ENCODE results near the gene SHC4. TPM values are rescaled to one million over a fixed set of nuclear protein-coding genes. Genes with fewer than 3 reads are reported as not detected.

SHC4 gene
- total and polyA plus RNA-seq, 2 of the 13 experiments (the other 11 are each of a cell fraction or from before 2014, with no cell fraction given), result 0.04 TPM; not detected in 1

DNA sequence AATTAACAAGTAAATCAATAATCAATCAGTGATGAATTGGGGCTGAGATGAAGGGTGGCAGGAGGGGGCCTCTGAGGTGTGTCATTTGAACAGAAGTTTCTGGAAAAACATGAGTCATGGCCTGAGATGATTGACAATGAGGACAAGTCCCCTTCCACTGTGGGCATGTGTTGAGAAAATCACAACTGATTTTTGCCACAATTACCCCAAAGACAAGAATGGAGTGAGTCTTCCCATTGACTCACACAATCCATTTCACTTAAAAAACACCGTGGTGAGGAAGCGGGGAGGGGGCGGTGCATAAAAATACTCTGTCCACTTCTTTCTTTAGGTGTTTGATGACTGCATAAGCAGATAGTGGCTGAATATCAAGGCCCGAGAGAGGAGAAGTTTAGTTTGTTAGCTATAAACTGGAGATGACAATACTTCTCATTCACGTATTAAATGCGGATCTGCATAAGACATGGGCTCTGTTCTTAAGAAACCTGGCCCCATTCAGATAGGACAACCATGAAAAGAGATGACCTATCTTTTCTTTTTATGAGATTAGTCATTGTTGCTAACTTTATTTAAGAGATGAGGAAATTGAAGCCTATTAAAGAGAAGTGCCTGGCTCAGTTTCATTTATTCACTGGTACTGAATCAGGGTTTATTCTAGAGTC lies 34.7 kb downstream of the SHC4 start:
- no peaks in the 10 kb centered on the region for H4K20me1 ChIP-seq (ENCODE audit: insufficient read depth, low read length)
- no peaks in the 10 kb centered on the region for H3K4me1 ChIP-seq (ENCODE audit: insufficient read depth, low read length)
- no peak for ATAC-seq
- POLR2A ChIA-PET, result no interaction called here
- H3K4me2 ChIP-seq (ENCODE audit: low read depth, low read length), result no peak overlapping the region
- no peak overlapping the region for H3K27ac ChIP-seq (ENCODE audit: extremely low read length, insufficient read depth, low read length)
- WGBS (ENCODE audit: low lambda C conversion rate), result 71% methylated on average over 6 of the region's 6 CpGs
- FAIRE-seq, result no peak
- in situ Hi-C loops (cut with HindIII; ENCODE audit: extremely low pct_ligation_motif_present, low pct_unique_long_range_greater_than_20kb), result no loop called here
- no peak overlapping the region for H3K9ac ChIP-seq (ENCODE audit: insufficient read depth, low read depth, low read length)
- CTCF ChIA-PET (ENCODE audit: low intra/inter-chr PET ratio, low total read pairs), result no interaction called here
- DNase-seq (ENCODE audit: low spot score), result no peak
- H3K36me3 ChIP-seq (replicated peaks in 1 of 2; ENCODE audit: control insufficient read depth in 1 of 2, insufficient read depth in 2 of 2, low read length in 2 of 2), result no peaks in the 10 kb centered on the region
- no peak overlapping the region for H3K4me3 ChIP-seq (replicated peaks in 1 of 3; ENCODE audit: insufficient read depth in 1 of 3, low read depth in 2 of 3, low read length in 3 of 3)
- no peak for TF ChIP-seq MYC (CRISPR knock-in tag; IDR thresholded peaks at IDR 0.05; ENCODE audit: borderline replicate concordance)
- no peak for TF ChIP-seq ZBTB7A (CRISPR knock-in tag; IDR thresholded peaks at IDR 0.05)
- no peak for TF ChIP-seq U2AF2 (IDR thresholded peaks at IDR 0.05; ENCODE audit: low read depth, low read length)
- TF ChIP-seq, protein P1, sequence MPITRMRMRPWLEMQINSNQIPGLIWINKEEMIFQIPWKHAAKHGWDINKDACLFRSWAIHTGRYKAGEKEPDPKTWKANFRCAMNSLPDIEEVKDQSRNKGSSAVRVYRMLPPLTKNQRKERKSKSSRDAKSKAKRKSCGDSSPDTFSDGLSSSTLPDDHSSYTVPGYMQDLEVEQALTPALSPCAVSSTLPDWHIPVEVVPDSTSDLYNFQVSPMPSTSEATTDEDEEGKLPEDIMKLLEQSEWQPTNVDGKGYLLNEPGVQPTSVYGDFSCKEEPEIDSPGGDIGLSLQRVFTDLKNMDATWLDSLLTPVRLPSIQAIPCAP (CRISPR knock-in tag; IDR thresholded peaks at IDR 0.05; ENCODE audit: low read depth), result no peak
- TF ChIP-seq AHR (CRISPR knock-in tag; IDR thresholded peaks at IDR 0.05), result no peak
- BruUV-seq (replicated peaks), result no TSS peak
- no peaks in the 10 kb centered on the region for H3K79me2 ChIP-seq (ENCODE audit: insufficient read depth, low read length)
- no peaks in the 10 kb centered on the region for H3K9me3 ChIP-seq (ENCODE audit: low read length)
- intact Hi-C loops (cut with micrococcal nuclease; ENCODE audit: unreplicated experiment), result no loop called here
- no peaks in the 10 kb centered on the region; a peak in 1 of 5 replicates for H3K27me3 ChIP-seq (ENCODE audit: control insufficient read depth in 1 of 2, insufficient read depth in 2 of 2, low read length in 2 of 2)
- H2AFZ ChIP-seq (ENCODE audit: low read length), result no peak overlapping the region

DNA sequence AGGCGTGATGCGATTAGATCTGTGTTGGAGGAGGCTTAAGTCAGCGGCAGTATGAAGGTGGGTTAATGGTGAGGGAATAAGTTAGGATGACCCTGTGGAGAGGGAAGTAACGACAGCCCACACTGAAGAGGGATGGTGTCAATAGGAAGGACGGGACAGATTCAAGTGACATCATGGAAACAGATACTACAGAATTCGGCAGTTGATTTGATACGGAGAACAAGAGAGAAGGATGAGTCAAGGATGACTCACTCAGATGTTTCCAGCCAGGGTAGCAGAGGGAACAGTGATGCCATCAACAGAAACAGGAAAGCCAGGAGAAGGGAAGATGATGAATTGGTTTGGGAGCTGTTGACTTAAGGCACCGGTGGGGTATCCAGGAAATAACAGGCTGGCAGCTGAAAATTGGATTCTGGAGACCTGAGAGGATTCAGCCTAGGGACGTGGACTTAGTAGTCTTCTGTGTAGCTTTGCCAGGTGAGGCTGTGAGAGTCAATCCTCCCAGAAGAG lies 38.0 kb downstream of the SHC4 start:
- H3K9ac ChIP-seq (ENCODE audit: insufficient read depth, low read depth, low read length), result no peak overlapping the region
- H3K79me2 ChIP-seq (ENCODE audit: insufficient read depth, low read length), result no peaks in the 10 kb centered on the region
- H3K36me3 ChIP-seq (replicated peaks in 1 of 2; ENCODE audit: control insufficient read depth in 1 of 2, insufficient read depth in 2 of 2, low read length in 2 of 2), result no peaks in the 10 kb centered on the region
- no peak overlapping the region for H3K27ac ChIP-seq (ENCODE audit: extremely low read length, insufficient read depth, low read length)
- TF ChIP-seq CREB1 (IDR thresholded peaks at IDR 0.05), result peak; percentile 57; the same call in 1 of the 2 replicates
- TF ChIP-seq CREB1 (CRISPR knock-in tag; IDR thresholded peaks at IDR 0.05), result no peak
- TF ChIP-seq ZFP90 (CRISPR knock-in tag; IDR thresholded peaks at IDR 0.05; ENCODE audit: borderline replicate concordance), result no peak
- TF ChIP-seq ATF7 (IDR thresholded peaks at IDR 0.05), result peak; percentile 49; the same call in 1 of the 2 replicates
- no peak for TF ChIP-seq ATF7 (CRISPR knock-in tag; IDR thresholded peaks at IDR 0.05)
- TF ChIP-seq FOSL2 (CRISPR knock-in tag; IDR thresholded peaks at IDR 0.05), result peak; percentile 67
- in situ Hi-C loops (cut with HindIII; ENCODE audit: extremely low pct_ligation_motif_present, low pct_unique_long_range_greater_than_20kb) (no loop called here), intact Hi-C loops (cut with micrococcal nuclease; ENCODE audit: unreplicated experiment) (no loop called here)
- no peaks in the 10 kb centered on the region for H4K20me1 ChIP-seq (ENCODE audit: insufficient read depth, low read length)
- peak; percentile 29 for DNase-seq (ENCODE audit: low spot score)
- no peak for FAIRE-seq
- H3K4me2 ChIP-seq (ENCODE audit: low read depth, low read length), result no peak overlapping the region
- no peak overlapping the region for H3K4me3 ChIP-seq (replicated peaks in 1 of 3; ENCODE audit: insufficient read depth in 1 of 3, low read depth in 2 of 3, low read length in 3 of 3)
- H2AFZ ChIP-seq (ENCODE audit: low read length), result no peak overlapping the region
- POLR2A ChIA-PET, result no interaction called here
- H3K27me3 ChIP-seq (ENCODE audit: control insufficient read depth in 1 of 2, insufficient read depth in 2 of 2, low read length in 2 of 2), result no peaks in the 10 kb centered on the region; a peak in 1 of 5 replicates
- no peak for ATAC-seq
- BruUV-seq (replicated peaks), result no TSS peak
- CTCF ChIA-PET (ENCODE audit: low intra/inter-chr PET ratio, low total read pairs), result no interaction called here
- no peaks in the 10 kb centered on the region for H3K4me1 ChIP-seq (ENCODE audit: insufficient read depth, low read length)
- WGBS (ENCODE audit: low lambda C conversion rate), result 22% methylated on average over 9 of the region's 9 CpGs
- no peaks in the 10 kb centered on the region for H3K9me3 ChIP-seq (ENCODE audit: low read length)
